GM12878 (cell line): ENCODE data around the gene KASH5. TPM values are rescaled to one million over a fixed set of nuclear protein-coding genes. Genes with fewer than 3 reads are reported as not detected.
"Not testable (repeated sequence)": the region's sequence is repeated elsewhere in the genome, so short reads cannot be mapped to it uniquely, and the experiment has no call there.

ENCODE experiments used
- ATAC-seq: fragments of 200-7000 bp; cut with Tn5 transposase; 3 replicates; pipeline ENCODE4 v1.9.1; 2020; ENCODE audit warnings: mild to moderate bottlenecking, moderate library complexity
- BruUV-seq: library from RNA; stranded (reverse); fragments of 400-500 nt; replicated peaks from 2 replicates; lab custom pipeline; 2021; lab: Mats Ljungman, UMichigan
- CTCF ChIA-PET: fragments of 300-600 bp; sonication (Branson Sonifier 250); formaldehyde crosslinking; extraction: SDS; loops from one replicate; lab custom pipeline; 2021; ENCODE audit warnings: inconsistent platforms; lab: Yijun Ruan, JAX
- POLR2A ChIA-PET: fragments of 350-600 bp; formaldehyde crosslinking; extraction: SDS; loops from one replicate; lab custom pipeline; 2021; ENCODE audit warnings: inconsistent platforms; lab: Charles Lee
- RAD21 ChIA-PET: fragments of 300-600 bp; sonication (Branson Sonifier 250); formaldehyde crosslinking; loops from one replicate; lab custom pipeline; 2023; ENCODE audit warnings: antibody characterized with exemption; ENCODE audit not compliant: unreplicated experiment; lab: Charles Lee
- SMC1A ChIA-PET: fragments of 300-600 bp; sonication (Branson Sonifier 250); formaldehyde crosslinking; loops from one replicate; lab custom pipeline; 2023; ENCODE audit not compliant: unreplicated experiment, uncharacterized antibody; lab: Charles Lee
- DNase-seq: peaks from one replicate; pipeline ENCODE4 v3.0.0-alpha.2; 2011; ENCODE audit warnings: low read depth, low spot score
- FAIRE-seq: peaks from 3 replicates; lab custom pipeline; 2011; peaks lifted over from hg19 to GRCh38; lab: Jason Lieb, UNC
- H2AFZ ChIP-seq: 2 replicates; pipeline ENCODE4 v1.6.0; 2011; ENCODE audit warnings: low read depth, low read length, control low read depth; ENCODE audit not compliant: control insufficient read depth
- H3K27ac ChIP-seq: 2 replicates; pipeline ENCODE4 v1.5.1; 2011; ENCODE audit warnings: control low read depth; ENCODE audit not compliant: control insufficient read depth, insufficient read depth
- H3K27me3 ChIP-seq, 2 experiments: replicated peaks in 1 of 2; 2 replicates each; pipeline versions ENCODE4 v1.6.0 to v1.6.1; 2011; ENCODE audit warnings: low read length in 1 of 2; ENCODE audit not compliant: control insufficient read depth in 2 of 2, insufficient read depth in 2 of 2
- H3K36me3 ChIP-seq, 2 experiments: 2 replicates each; pipeline ENCODE4 v1.5.1; 2011; ENCODE audit warnings: low read length in 1 of 2; ENCODE audit not compliant: control insufficient read depth in 2 of 2, insufficient read depth in 2 of 2
- H3K4me1 ChIP-seq: 2 replicates; pipeline ENCODE4 v1.6.1; 2011; ENCODE audit warnings: mild to moderate bottlenecking, low read length, moderate library complexity, mixed read lengths; ENCODE audit not compliant: control insufficient read depth, insufficient read depth
- H3K4me2 ChIP-seq: 2 replicates; pipeline ENCODE4 v1.6.0; 2011; ENCODE audit warnings: control low read depth; ENCODE audit not compliant: control insufficient read depth, insufficient read depth
- H3K4me3 ChIP-seq: fragments of 200-600 bp; sonication (generic); 2 replicates; pipeline ENCODE4 v1.5.1; 2016
- H3K79me2 ChIP-seq: 2 replicates; pipeline ENCODE4 v1.6.0; 2011; ENCODE audit warnings: low read length; ENCODE audit not compliant: control insufficient read depth, insufficient read depth
- H3K9ac ChIP-seq: 2 replicates; pipeline ENCODE4 v1.8.0; 2011; ENCODE audit warnings: low read length, control low read depth, mixed read lengths; ENCODE audit not compliant: control insufficient read depth, insufficient read depth
- H3K9me3 ChIP-seq: replicated peaks from 3 replicates; pipeline ENCODE4 v1.5.1; 2011; ENCODE audit warnings: mild to moderate bottlenecking, low read length; ENCODE audit not compliant: control insufficient read depth, insufficient read depth
- H4K20me1 ChIP-seq: 2 replicates; pipeline ENCODE4 v1.6.0; 2011; ENCODE audit not compliant: control insufficient read depth, insufficient read depth
- ETV6 ChIP-seq, 2 experiments: fragments of 450-650 bp in 1 of 2; IDR thresholded peaks in 1 of 2; conservative IDR thresholded peaks in 1 of 2; 2 replicates each; pipeline ENCODE4 v1.6.1; 2014; ENCODE audit warnings: antibody characterized with exemption in 1 of 2, borderline replicate concordance in 1 of 2, low read depth in 1 of 2, mild to moderate bottlenecking in 1 of 2, moderate library complexity in 1 of 2
- HDGF ChIP-seq: fragments of 450-650 bp; IDR thresholded peaks from 2 replicates; pipeline ENCODE4 v1.6.1; 2016; ENCODE audit warnings: antibody characterized with exemption
- SMAD1 ChIP-seq: fragments of 450-650 bp; IDR thresholded peaks from 2 replicates; pipeline ENCODE4 v1.6.1; 2018; ENCODE audit warnings: mild to moderate bottlenecking, low read depth; ENCODE audit not compliant: partially characterized antibody
- YBX1 ChIP-seq: fragments of 450-650 bp; IDR thresholded peaks from 2 replicates; pipeline ENCODE4 v1.6.1; 2016; ENCODE audit warnings: antibody characterized with exemption
- WGBS: methylation state at CpG from one replicate; pipeline ENCODE4 v1.1.6; 2016; ENCODE audit warnings: low lambda C conversion rate; ENCODE audit not compliant: insufficient replicate concordance, insufficient coverage; ENCODE audit errors: missing lambda C conversion rate; 5-methylcytosine and 5-hydroxymethylcytosine counted together
- in situ Hi-C: fragments of 300-500 bp; cut with MboI; formaldehyde crosslinking; loops from 9 replicates; pipeline ENCODE4 v1.14.3; 2018; ENCODE audit warnings: mixed read lengths
- intact Hi-C: fragments of 100-400 bp; cut with micrococcal nuclease; formaldehyde crosslinking; loops from one replicate; pipeline ENCODE4 v1.14.2; 2022; ENCODE audit not compliant: unreplicated experiment
- polyA plus RNA-seq, 11 experiments: library from polyadenylated mRNA; depleted of rRNA in 4 of 11; unstranded in 6 of 11; stranded (reverse) in 5 of 11; fragments of >200 nt; fragmentation: Nextera tagmentation in 4 of 11; fragmentation: Illumina TruSeq in 1 of 11; extraction: Ambion mirVana in 4 of 11; extraction: Trizol in 1 of 11; gene quantifications; 1 replicate in 1 of 11; 2 replicates in 10 of 11; pipeline versions ENCODE4 v1.2.1 to v1.2.3, GENCODE V29; 2011 to 2016; ENCODE audit warnings: inconsistent platforms in 2 of 11, missing spikeins in 2 of 11, low read depth in 1 of 11
- total RNA-seq, 4 experiments: library from RNA; depleted of rRNA in 3 of 4; stranded (reverse); fragments of >200 nt in 3 of 4; fragmentation: Illumina TruSeq in 1 of 4; extraction: Trizol in 1 of 4; gene quantifications; 2 replicates each; pipeline versions ENCODE4 v1.2.1 to v1.2.3, GENCODE V29; 2013 to 2021

KASH5 gene
- total and polyA plus RNA-seq, 10 of the 15 experiments (the other 5 are each of a cell fraction or from before 2014, with no cell fraction given) = 0.03 to 0.06 (median 0.05) TPM; not detected in 7

DNA sequence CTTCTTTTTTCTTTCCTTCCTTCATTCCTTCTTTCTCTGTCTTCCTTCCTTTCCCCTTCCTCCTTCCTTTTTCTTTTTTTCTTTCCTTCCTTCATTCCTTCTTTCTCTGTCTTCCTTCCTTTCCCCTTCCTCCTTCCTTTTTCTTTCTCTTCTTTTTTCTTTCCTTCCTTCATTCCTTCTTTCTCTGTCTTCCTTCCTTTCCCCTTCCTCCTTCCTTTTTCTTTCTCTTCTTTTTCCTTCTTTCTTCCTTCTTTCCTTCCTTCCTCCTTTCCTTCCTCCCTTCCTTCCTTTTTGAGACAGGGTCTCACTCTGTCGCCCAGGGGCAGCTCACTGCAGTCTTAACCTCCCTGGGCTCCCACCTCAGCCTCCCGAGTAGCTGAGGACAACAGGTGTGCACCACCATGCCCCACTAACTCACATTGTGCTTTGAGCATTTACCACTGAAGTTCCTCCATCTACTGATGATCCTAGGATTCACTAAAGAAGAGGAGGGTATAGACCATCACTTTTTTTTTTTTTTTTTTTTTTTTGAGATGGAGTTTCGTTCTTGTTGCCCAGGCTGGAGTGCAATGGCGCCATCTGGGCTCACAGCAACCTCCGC lies 56.2 kb downstream of the KASH5 start:
- Histone ChIP-seq H2AFZ (peak overlapping the region; percentile 25), H3K27me3 (peaks cover 9 to 18% of the 10 kb centered on the region in 2 experiments)
- not testable (repeated sequence) for H3K27ac ChIP-seq, H3K4me1 ChIP-seq, H3K9me3 ChIP-seq, H3K36me3 ChIP-seq, H3K4me3 ChIP-seq
- ChIA-PET RAD21 (interaction anchor here (1.0 to 1.3 kb wide), 2 partner anchors 25 to 53 kb away, joined by 4 to 5 read pairs; no protein-coding TSS in a partner anchor), POLR2A (interaction anchor here (0.6 to 0.8 kb wide), 3 partner anchors 9 to 26 kb away, joined by 4 to 9 read pairs (median 4); partner anchors contain the start of gene ALDH16A1)
- TF ChIP-seq ETV6 (conservative IDR thresholded peaks at IDR 0.05 in 1 of 2, IDR thresholded peaks at IDR 0.05 in 1 of 2; ENCODE audit: borderline replicate concordance in 1 of 2, low read depth in 1 of 2) (0 out of 4 replicates have a peak, but pooled peaks of 1 of the 2 experiments have one; percentile 6), SMAD1 (peak; percentile 45), HDGF (0 out of 2 replicates have a peak, but pooled peaks have one; percentile 27), YBX1 (peak; percentile 52; the same call in 1 of the 2 replicates)
- TF ChIP-seq, all 136 proteins: peak for 4; not testable (repeated sequence) for 132
- H3K4me2 ChIP-seq = peak overlapping the region; percentile 62; the same call in 1 of the 2 replicates
- FAIRE-seq, DNase-seq, ATAC-seq, in situ Hi-C loops, H4K20me1 ChIP-seq, H3K79me2 ChIP-seq, intact Hi-C loops, H3K9ac ChIP-seq, BruUV-seq: not testable (repeated sequence)
- SMC1A ChIA-PET = interaction anchor here (0.6 to 3.4 kb wide), 5 partner anchors 13 to 102 kb away, joined by 3 to 14 read pairs (median 3); no protein-coding TSS in a partner anchor
- CTCF ChIA-PET = interaction anchor here (0.6 to 4.9 kb wide), 11 partner anchors 9 to 219 kb away, joined by 3 to 47 read pairs (median 4); partner anchors contain the start of genes ALDH16A1 and FLT3LG
- WGBS = 4% methylated on average over 2 of the region's 5 CpGs
